Neural cell (in vitro differentiated cells): Measurements from ENCODE around the gene RAPGEF4. TPM values are rescaled to one million over a fixed set of nuclear protein-coding genes. Genes with fewer than 3 reads are reported as not detected.

Source experiments
- H2AFZ ChIP-seq: fragments of 200-600, 300-800 bp; sonication (generic), shearing (Covaris generic); 2 replicates; pipeline ENCODE4 v1.6.0; 2014; ENCODE audit warnings: low read depth, mild to moderate bottlenecking, antibody characterized with exemption, low read length, moderate library complexity
- H3F3A ChIP-seq: fragments of 200-600 bp; shearing (Covaris generic); 2 replicates; pipeline ENCODE4 v1.6.1; 2016; ENCODE audit warnings: mild to moderate bottlenecking, moderate library complexity, mixed read lengths, antibody characterized with exemption, low read length; ENCODE audit not compliant: insufficient read depth, poor library complexity, severe bottlenecking
- H3K27ac ChIP-seq: fragments of 200-600, 300-800 bp; sonication (generic), shearing (Covaris generic); 2 replicates; pipeline ENCODE4 v1.5.1; 2014; ENCODE audit warnings: mild to moderate bottlenecking, low read length, moderate library complexity
- H3K27me3 ChIP-seq: fragments of 300-800, 200-600 bp; sonication (generic), shearing (Covaris generic); 2 replicates; pipeline ENCODE4 v1.6.0; 2014; ENCODE audit warnings: mild to moderate bottlenecking, low read depth, low read length, moderate library complexity; ENCODE audit not compliant: insufficient read depth
- H3K36me3 ChIP-seq: fragments of 300-800, 200-600 bp; sonication (generic), shearing (Covaris generic); 2 replicates; pipeline ENCODE4 v1.5.1; 2014; ENCODE audit warnings: mild to moderate bottlenecking, antibody characterized with exemption, low read length, moderate library complexity; ENCODE audit not compliant: insufficient read depth
- H3K4me2 ChIP-seq: fragments of 300-800, 200-600 bp; sonication (generic), shearing (Covaris generic); 2 replicates; pipeline ENCODE4 v1.6.0; 2014; ENCODE audit warnings: mild to moderate bottlenecking, low read length
- H3K4me3 ChIP-seq: fragments of 300-800, 200-600 bp; sonication (generic), shearing (Covaris generic); 2 replicates; pipeline ENCODE4 v1.5.1; 2014; ENCODE audit warnings: mild to moderate bottlenecking, low read length, moderate library complexity
- H3K79me2 ChIP-seq: fragments of 200-600 bp; shearing (Covaris generic); replicated peaks from 2 replicates; pipeline ENCODE4 v1.6.0; 2014; ENCODE audit warnings: mild to moderate bottlenecking, low read length, moderate library complexity; ENCODE audit not compliant: insufficient read depth
- H3K9ac ChIP-seq: fragments of 300-800, 200-600 bp; sonication (generic), shearing (Covaris generic); 2 replicates; pipeline ENCODE4 v1.6.1; 2016; ENCODE audit warnings: mild to moderate bottlenecking, low read length, mixed read lengths
- H3K9me2 ChIP-seq: fragments of 200-600 bp; shearing (Covaris generic); 2 replicates; pipeline ENCODE4 v1.6.1; 2016; ENCODE audit warnings: mild to moderate bottlenecking, low read length, mixed read lengths; ENCODE audit not compliant: insufficient read depth
- H3K9me3 ChIP-seq: fragments of 200-600, 300-800 bp; sonication (generic), shearing (Covaris generic); 2 replicates; pipeline ENCODE4 v1.6.1; 2016; ENCODE audit warnings: mild to moderate bottlenecking, mixed run types, low read length, moderate library complexity, mixed read lengths
- H4K20me1 ChIP-seq: fragments of 200-600 bp; shearing (Covaris generic); 2 replicates; pipeline ENCODE4 v1.6.1; 2016; ENCODE audit warnings: mild to moderate bottlenecking, mixed run types; ENCODE audit not compliant: insufficient read depth
- CTCF ChIP-seq: fragments of 450-650 bp; IDR thresholded peaks from 2 replicates; pipeline ENCODE4 v1.5.1; 2014; ENCODE audit warnings: antibody characterized with exemption, mild to moderate bottlenecking, moderate library complexity; ENCODE audit not compliant: poor library complexity, severe bottlenecking
- EP300 ChIP-seq: fragments of 450-650 bp; conservative IDR thresholded peaks from 2 replicates; pipeline ENCODE4 v1.6.1; 2014; ENCODE audit warnings: antibody characterized with exemption, mild to moderate bottlenecking, moderate library complexity; ENCODE audit not compliant: poor library complexity, severe bottlenecking
- EZH2 ChIP-seq: fragments of 200-600, 300-800 bp; shearing (Covaris generic), sonication (generic); IDR thresholded peaks from 2 replicates; pipeline ENCODE4 v1.6.1; 2014; ENCODE audit warnings: antibody characterized with exemption, low read length, borderline replicate concordance, mild to moderate bottlenecking; ENCODE audit not compliant: insufficient read depth, poor library complexity, severe bottlenecking
- MXI1 ChIP-seq: fragments of 450-650 bp; conservative IDR thresholded peaks from 2 replicates; pipeline ENCODE4 v1.6.1; 2014; ENCODE audit warnings: antibody characterized with exemption, mild to moderate bottlenecking; ENCODE audit not compliant: poor library complexity, severe bottlenecking
- POLR2AphosphoS5 ChIP-seq: IDR thresholded peaks from 2 replicates; pipeline ENCODE4 v1.6.1; 2012
- RAD21 ChIP-seq: fragments of 450-650 bp; conservative IDR thresholded peaks from 2 replicates; pipeline ENCODE4 v1.6.1; 2014; ENCODE audit warnings: antibody characterized with exemption, mild to moderate bottlenecking, moderate library complexity
- SMC3 ChIP-seq: fragments of 450-650 bp; conservative IDR thresholded peaks from 2 replicates; pipeline ENCODE4 v1.6.1; 2014; ENCODE audit warnings: antibody characterized with exemption, mild to moderate bottlenecking, moderate library complexity; ENCODE audit not compliant: poor library complexity
- TAF1 ChIP-seq: IDR thresholded peaks from 2 replicates; pipeline ENCODE4 v1.6.1; 2012; ENCODE audit warnings: low read depth
- polyA plus RNA-seq: library from polyadenylated mRNA; depleted of rRNA; stranded (reverse); fragments of >200 nt; gene quantifications from 2 replicates; pipeline ENCODE4 v1.2.3, GENCODE V29; 2014
- TF ChIP-seq, protein P1 (sequence below): IDR thresholded peaks from 2 replicates; pipeline ENCODE4 v1.6.1; 2012; ENCODE audit warnings: borderline replicate concordance

RAPGEF4 gene
- polyA plus RNA-seq, 1 donor from 2014 or later: 10.4 TPM

GRCh38 chr2:173079141-173079540, 343.5 kb downstream of the RAPGEF4 start:
- Histone ChIP-seq H3F3A (no peaks in the 10 kb centered on the region), H3K79me2 (peaks cover 7% of the 10 kb centered on the region), H4K20me1 (no peaks in the 10 kb centered on the region), H3K4me3 (no peak overlapping the region), H3K9me2 (no peaks in the 10 kb centered on the region), H3K9ac (no peak overlapping the region), H3K36me3 (no peaks in the 10 kb centered on the region), H3K27ac (no peak overlapping the region), H2AFZ (no peak overlapping the region), H3K27me3 (peaks cover 21% of the 10 kb centered on the region), H3K9me3 (no peaks in the 10 kb centered on the region), H3K4me2 (no peak overlapping the region)
- no peak for TF ChIP-seq CTCF

DNA sequence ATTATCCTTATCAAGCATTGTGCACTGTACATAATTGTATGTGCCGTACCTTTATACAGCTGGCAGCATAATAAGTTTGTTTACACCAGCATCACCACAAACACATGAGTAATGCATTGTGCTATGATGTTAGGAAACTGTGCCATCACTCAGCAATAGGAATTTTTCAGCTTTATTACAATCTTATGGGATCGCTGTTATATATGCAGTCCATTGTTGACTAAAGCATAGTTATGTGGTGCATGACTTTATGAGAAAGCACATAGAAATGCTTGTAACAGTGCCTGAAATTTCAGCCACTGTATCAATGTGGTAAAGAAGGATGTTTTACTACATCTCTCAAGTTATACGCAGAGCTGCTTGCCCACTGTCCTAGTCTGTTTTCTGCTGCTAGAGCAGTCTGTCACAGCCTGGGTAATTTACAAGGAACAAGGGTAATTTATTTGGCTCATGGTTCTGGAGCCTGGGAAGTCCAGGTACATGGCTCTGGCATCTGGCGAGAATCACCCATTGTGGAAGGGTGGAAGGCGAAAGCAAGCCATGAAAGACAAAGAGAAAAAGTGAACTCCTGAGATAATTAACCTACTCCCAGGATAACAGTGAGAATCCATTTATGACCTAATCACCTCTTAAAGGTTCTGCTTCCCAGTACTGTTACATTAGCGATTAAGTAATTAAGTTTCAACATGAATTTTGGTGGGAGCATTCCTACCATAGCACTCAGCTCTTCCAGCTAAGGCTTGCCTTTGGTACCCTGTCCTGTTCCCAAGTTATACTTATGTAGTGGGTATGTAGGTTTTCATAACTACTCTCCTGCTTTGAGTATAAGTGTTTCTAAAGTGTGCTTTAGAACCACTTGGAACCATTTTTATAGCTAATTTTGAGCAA, 344.6 kb downstream of the RAPGEF4 start:
- no peaks in the 10 kb centered on the region for H3K9me3 ChIP-seq
- no peak overlapping the region for H3K4me2 ChIP-seq
- H4K20me1 ChIP-seq: no peaks in the 10 kb centered on the region
- H3K27ac ChIP-seq: no peak overlapping the region
- H3K9me2 ChIP-seq: no peaks in the 10 kb centered on the region
- H3K9ac ChIP-seq: no peak overlapping the region
- no peak overlapping the region for H2AFZ ChIP-seq
- peaks cover 21% of the 10 kb centered on the region for H3K27me3 ChIP-seq
- peaks cover 7% of the 10 kb centered on the region for H3K79me2 ChIP-seq
- no peaks in the 10 kb centered on the region for H3F3A ChIP-seq
- H3K36me3 ChIP-seq: no peaks in the 10 kb centered on the region
- TF ChIP-seq POLR2AphosphoS5: no peak
- TF ChIP-seq, protein P1, sequence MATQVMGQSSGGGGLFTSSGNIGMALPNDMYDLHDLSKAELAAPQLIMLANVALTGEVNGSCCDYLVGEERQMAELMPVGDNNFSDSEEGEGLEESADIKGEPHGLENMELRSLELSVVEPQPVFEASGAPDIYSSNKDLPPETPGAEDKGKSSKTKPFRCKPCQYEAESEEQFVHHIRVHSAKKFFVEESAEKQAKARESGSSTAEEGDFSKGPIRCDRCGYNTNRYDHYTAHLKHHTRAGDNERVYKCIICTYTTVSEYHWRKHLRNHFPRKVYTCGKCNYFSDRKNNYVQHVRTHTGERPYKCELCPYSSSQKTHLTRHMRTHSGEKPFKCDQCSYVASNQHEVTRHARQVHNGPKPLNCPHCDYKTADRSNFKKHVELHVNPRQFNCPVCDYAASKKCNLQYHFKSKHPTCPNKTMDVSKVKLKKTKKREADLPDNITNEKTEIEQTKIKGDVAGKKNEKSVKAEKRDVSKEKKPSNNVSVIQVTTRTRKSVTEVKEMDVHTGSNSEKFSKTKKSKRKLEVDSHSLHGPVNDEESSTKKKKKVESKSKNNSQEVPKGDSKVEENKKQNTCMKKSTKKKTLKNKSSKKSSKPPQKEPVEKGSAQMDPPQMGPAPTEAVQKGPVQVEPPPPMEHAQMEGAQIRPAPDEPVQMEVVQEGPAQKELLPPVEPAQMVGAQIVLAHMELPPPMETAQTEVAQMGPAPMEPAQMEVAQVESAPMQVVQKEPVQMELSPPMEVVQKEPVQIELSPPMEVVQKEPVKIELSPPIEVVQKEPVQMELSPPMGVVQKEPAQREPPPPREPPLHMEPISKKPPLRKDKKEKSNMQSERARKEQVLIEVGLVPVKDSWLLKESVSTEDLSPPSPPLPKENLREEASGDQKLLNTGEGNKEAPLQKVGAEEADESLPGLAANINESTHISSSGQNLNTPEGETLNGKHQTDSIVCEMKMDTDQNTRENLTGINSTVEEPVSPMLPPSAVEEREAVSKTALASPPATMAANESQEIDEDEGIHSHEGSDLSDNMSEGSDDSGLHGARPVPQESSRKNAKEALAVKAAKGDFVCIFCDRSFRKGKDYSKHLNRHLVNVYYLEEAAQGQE: no peak
- no peak for TF ChIP-seq CTCF
- no peak for TF ChIP-seq EP300
- TF ChIP-seq RAD21: no peak
- no peak for TF ChIP-seq TAF1
- no peak for TF ChIP-seq SMC3
- TF ChIP-seq EZH2: no peak
- TF ChIP-seq MXI1: no peak
- no peak overlapping the region for H3K4me3 ChIP-seq
